A549 (cell line): ENCODE results near the gene DMBT1. TPM values are rescaled to one million over a fixed set of nuclear protein-coding genes. Genes with fewer than 3 reads are reported as not detected.

Experiments
- ATAC-seq, 2 experiments: fragments of 200-7000 bp in 1 of 2; fragments of >200 bp in 1 of 2; cut with Nextera tagmentation in 1 of 2; cut with Tn5 transposase in 1 of 2; 3 replicates each; pipeline versions ENCODE4 v1.8.0 to v1.9.1; 2018 to 2020; ENCODE audit warnings: mild to moderate bottlenecking in 1 of 2, moderate library complexity in 1 of 2
- CTCF ChIA-PET: fragments of 300-600 bp; sonication (Branson Sonifier 250); formaldehyde crosslinking; extraction: SDS; loops from one replicate; lab custom pipeline; 2021; ENCODE audit warnings: antibody characterized with exemption, inconsistent platforms; lab: Yijun Ruan, JAX
- POLR2A ChIA-PET: fragments of 350-600 bp; formaldehyde crosslinking; extraction: SDS; loops from one replicate; lab custom pipeline; 2021; ENCODE audit warnings: antibody characterized with exemption, inconsistent platforms; lab: Yijun Ruan, JAX
- DNase-seq, 2 experiments: peaks; one replicate each; pipeline versions ENCODE4 v3.0.0 to v3.0.0-alpha.2; 2011 to 2016; ENCODE audit warnings: low read depth in 1 of 2, low spot score in 1 of 2
- FAIRE-seq: peaks from 2 replicates; lab custom pipeline; 2011; peaks lifted over from hg19 to GRCh38; lab: Jason Lieb, UNC
- H3K27ac ChIP-seq, 2 experiments: fragments of >200 bp; sonication (Bioruptor Twin); formaldehyde crosslinking; 3 replicates each; pipeline ENCODE4 v1.5.1; 2016 to 2017
- H3K4me1 ChIP-seq: fragments of >200 bp; sonication (Bioruptor Twin); formaldehyde crosslinking; 3 replicates; pipeline ENCODE4 v1.6.1; 2016
- H3K4me2 ChIP-seq: fragments of >200 bp; sonication (Bioruptor Twin); formaldehyde crosslinking; 3 replicates; pipeline ENCODE4 v1.6.1; 2016
- H3K4me3 ChIP-seq: fragments of >200 bp; sonication (Bioruptor Twin); formaldehyde crosslinking; 3 replicates; pipeline ENCODE4 v1.5.1; 2016
- H3K9me3 ChIP-seq: fragments of >200 bp; sonication (Bioruptor Twin); formaldehyde crosslinking; 3 replicates; pipeline ENCODE4 v1.6.1; 2016
- CBX2 ChIP-seq: fragments of 200-600 bp; sonication (generic); IDR thresholded peaks from 2 replicates; pipeline ENCODE4 v1.6.1; 2016; ENCODE audit warnings: low read depth, mild to moderate bottlenecking, borderline replicate concordance
- FOSL2 ChIP-seq, 2 experiments: fragments of 450-650 bp in 1 of 2; fragments of >200 bp in 1 of 2; sonication (Bioruptor Twin) in 1 of 2; formaldehyde crosslinking; IDR thresholded peaks; 2 replicates each; pipeline versions ENCODE4 v1.5.0 to v1.6.1; 2016 to 2020; ENCODE audit warnings: mild to moderate bottlenecking in 1 of 2, moderate library complexity in 1 of 2
- HEYL ChIP-seq: fragments of 250-450 bp; sonication (Bioruptor Pico); IDR thresholded peaks from 2 replicates; pipeline ENCODE4 v1.8.0; 2021; ENCODE audit warnings: mild to moderate bottlenecking, moderate library complexity
- HOXA7 ChIP-seq: fragments of 250-450 bp; sonication (Bioruptor Pico); IDR thresholded peaks from 2 replicates; pipeline ENCODE4 v1.5.0; 2020; ENCODE audit warnings: mild to moderate bottlenecking, moderate library complexity
- HOXB5 ChIP-seq: fragments of 250-450 bp; sonication (Bioruptor Pico); IDR thresholded peaks from 2 replicates; pipeline ENCODE4 v1.5.0; 2020; ENCODE audit warnings: mild to moderate bottlenecking, moderate library complexity
- NFE2L2 ChIP-seq: fragments of 150-350 bp; conservative IDR thresholded peaks from 2 replicates; pipeline ENCODE4 v1.6.1; 2014; ENCODE audit warnings: low read length
- NPAS2 ChIP-seq: fragments of 250-450 bp; sonication (Bioruptor Pico); IDR thresholded peaks from 2 replicates; pipeline ENCODE4 v1.8.0; 2022; ENCODE audit warnings: mild to moderate bottlenecking, moderate library complexity, borderline replicate concordance
- RCOR1 ChIP-seq: fragments of 150-350 bp; IDR thresholded peaks from 2 replicates; pipeline ENCODE4 v1.6.1; 2014; ENCODE audit warnings: antibody characterized with exemption, low read length, low read depth
- RNF2 ChIP-seq: fragments of 200-600 bp; sonication (generic); IDR thresholded peaks from 2 replicates; pipeline ENCODE4 v1.6.1; 2016; ENCODE audit warnings: low read depth, mild to moderate bottlenecking, antibody characterized with exemption, moderate library complexity, borderline replicate concordance
- TP53 ChIP-seq: fragments of 250-450 bp; sonication (Bioruptor Pico); IDR thresholded peaks from 2 replicates; pipeline ENCODE4 v1.5.0; 2021; ENCODE audit warnings: mild to moderate bottlenecking, moderate library complexity
- WGBS: methylation state at CpG from one replicate; pipeline ENCODE4 v1.1.6; 2017; ENCODE audit errors: missing lambda C conversion rate; 5-methylcytosine and 5-hydroxymethylcytosine counted together
- polyA plus RNA-seq, 4 experiments: library from polyadenylated mRNA; depleted of rRNA in 3 of 4; stranded (reverse); fragments of >200 nt; fragmentation: RNase III in 1 of 4; extraction: RNeasy Plus Mini Kit Qiagen cat#74134 plus additional on column Dnase treatment in 1 of 4; gene quantifications; 2 replicates in 3 of 4; 3 replicates in 1 of 4; pipeline ENCODE4 v1.2.3, GENCODE V29; 2011 to 2017
- TF ChIP-seq, protein P1 (sequence below): fragments of 200-600 bp; sonication (generic); IDR thresholded peaks from 2 replicates; pipeline ENCODE4 v1.6.1; 2016; ENCODE audit warnings: antibody characterized with exemption, mild to moderate bottlenecking, moderate library complexity
- TF ChIP-seq, protein P2 (sequence below): fragments of >200 bp; sonication (Bioruptor Twin); formaldehyde crosslinking; IDR thresholded peaks from 2 replicates; pipeline ENCODE4 v1.6.1; 2016
- TF ChIP-seq, protein P3 (sequence below): fragments of >200 bp; sonication (Bioruptor Twin); formaldehyde crosslinking; IDR thresholded peaks from 3 replicates; pipeline ENCODE4 v1.5.1; 2016

Gene DMBT1
- polyA plus RNA-seq, 2 of the 4 experiments (the other 2 are of a cell fraction): 0.01 to 0.03 TPM

DNA sequence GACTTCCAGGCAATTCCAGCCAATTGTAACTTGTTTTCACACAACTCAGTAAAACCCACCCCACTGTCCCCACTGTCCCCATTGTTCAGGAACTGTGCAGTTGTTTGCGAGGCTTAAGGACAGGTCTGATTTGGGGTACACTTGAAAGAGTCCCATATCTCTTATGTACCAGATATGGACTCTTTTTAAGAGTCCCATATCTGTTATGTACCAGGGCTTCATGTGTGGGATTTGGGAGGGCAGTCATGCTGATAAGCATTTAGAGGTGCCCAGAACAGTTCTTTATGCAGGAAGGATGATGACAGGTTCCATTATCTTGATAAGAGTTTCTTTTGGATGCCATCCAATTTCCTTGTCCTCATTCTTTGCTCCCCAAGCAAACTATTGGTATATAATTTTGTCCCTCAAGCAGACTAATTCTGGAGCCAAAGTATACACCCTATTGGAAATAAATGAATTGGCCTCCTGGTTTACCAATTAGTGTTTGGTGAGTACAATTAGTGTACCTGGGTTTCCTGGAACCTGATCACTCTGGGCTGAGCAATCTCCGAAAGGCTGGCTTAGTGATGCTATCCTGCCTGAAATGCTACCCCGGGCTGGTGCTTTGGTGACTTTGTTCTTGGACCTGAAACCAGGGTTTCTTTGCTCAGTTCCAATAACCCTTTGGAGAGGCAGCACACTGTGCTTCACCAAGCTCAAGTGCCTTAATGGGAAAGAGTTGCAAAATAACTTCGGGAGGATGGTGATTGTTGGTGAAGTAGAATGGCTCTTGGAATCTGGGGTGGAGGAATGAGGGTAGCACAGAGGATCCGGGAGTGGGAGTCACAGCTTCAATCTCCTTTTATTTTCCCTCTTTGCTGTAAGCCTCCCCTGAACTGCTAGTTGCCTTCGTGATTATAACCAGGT is 6.2 kb upstream of the DMBT1 start:
- H3K4me3 ChIP-seq: no peak overlapping the region
- H3K4me2 ChIP-seq: no peak overlapping the region
- H3K27ac ChIP-seq: no peak overlapping the region
- WGBS: 47% methylated on average over 6 of the region's 6 CpGs
- ChIA-PET CTCF (interaction anchor here (4.4 kb wide), 1 partner anchor 12 kb away, joined by 32 read pairs; no protein-coding TSS in a partner anchor), POLR2A (no interaction called here)
- ATAC-seq: no peak
- no peaks in the 10 kb centered on the region for H3K9me3 ChIP-seq
- no peaks in the 10 kb centered on the region for H3K4me1 ChIP-seq
- TF ChIP-seq, protein P1, sequence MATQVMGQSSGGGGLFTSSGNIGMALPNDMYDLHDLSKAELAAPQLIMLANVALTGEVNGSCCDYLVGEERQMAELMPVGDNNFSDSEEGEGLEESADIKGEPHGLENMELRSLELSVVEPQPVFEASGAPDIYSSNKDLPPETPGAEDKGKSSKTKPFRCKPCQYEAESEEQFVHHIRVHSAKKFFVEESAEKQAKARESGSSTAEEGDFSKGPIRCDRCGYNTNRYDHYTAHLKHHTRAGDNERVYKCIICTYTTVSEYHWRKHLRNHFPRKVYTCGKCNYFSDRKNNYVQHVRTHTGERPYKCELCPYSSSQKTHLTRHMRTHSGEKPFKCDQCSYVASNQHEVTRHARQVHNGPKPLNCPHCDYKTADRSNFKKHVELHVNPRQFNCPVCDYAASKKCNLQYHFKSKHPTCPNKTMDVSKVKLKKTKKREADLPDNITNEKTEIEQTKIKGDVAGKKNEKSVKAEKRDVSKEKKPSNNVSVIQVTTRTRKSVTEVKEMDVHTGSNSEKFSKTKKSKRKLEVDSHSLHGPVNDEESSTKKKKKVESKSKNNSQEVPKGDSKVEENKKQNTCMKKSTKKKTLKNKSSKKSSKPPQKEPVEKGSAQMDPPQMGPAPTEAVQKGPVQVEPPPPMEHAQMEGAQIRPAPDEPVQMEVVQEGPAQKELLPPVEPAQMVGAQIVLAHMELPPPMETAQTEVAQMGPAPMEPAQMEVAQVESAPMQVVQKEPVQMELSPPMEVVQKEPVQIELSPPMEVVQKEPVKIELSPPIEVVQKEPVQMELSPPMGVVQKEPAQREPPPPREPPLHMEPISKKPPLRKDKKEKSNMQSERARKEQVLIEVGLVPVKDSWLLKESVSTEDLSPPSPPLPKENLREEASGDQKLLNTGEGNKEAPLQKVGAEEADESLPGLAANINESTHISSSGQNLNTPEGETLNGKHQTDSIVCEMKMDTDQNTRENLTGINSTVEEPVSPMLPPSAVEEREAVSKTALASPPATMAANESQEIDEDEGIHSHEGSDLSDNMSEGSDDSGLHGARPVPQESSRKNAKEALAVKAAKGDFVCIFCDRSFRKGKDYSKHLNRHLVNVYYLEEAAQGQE: no peak
- no peak for TF ChIP-seq TP53 (CRISPR knock-in tag)
- TF ChIP-seq CBX2: no peak
- TF ChIP-seq NFE2L2: no peak
- no peak for TF ChIP-seq HOXB5 (CRISPR knock-in tag)
- no peak for TF ChIP-seq HOXA7 (CRISPR knock-in tag)
- no peak for TF ChIP-seq NPAS2 (CRISPR knock-in tag)
- TF ChIP-seq RCOR1: no peak
- TF ChIP-seq, protein P2, sequence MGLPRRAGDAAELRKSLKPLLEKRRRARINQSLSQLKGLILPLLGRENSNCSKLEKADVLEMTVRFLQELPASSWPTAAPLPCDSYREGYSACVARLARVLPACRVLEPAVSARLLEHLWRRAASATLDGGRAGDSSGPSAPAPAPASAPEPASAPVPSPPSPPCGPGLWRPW: no peak
- TF ChIP-seq, all 56 proteins: peak for 0
- DNase-seq (no peak), FAIRE-seq (no peak)

DNA sequence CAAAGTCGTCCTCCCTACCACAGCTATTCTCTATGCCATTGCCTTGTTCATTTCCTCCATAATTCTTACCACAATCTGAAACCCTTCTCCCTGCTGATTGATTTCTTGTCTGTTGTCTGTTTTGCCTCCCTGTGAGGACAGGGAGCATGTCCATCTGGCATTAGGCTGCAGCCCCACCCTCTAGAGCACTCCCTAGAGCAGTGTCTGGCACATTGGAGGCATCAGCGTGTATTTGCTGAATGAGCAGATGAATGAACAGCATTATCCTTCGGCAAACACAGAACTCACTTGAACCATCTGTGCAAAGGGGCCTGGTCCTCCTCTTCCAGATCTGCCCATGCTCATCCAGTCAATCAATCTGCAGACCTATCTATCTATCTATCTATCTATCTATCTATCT is 5.1 kb upstream of the DMBT1 start:
- FAIRE-seq (no peak), ATAC-seq (no peak), DNase-seq (no peak)
- 65% methylated on average over 3 of the region's 3 CpGs for WGBS
- Histone ChIP-seq H3K4me2 (no peak overlapping the region), H3K9me3 (no peaks in the 10 kb centered on the region), H3K4me3 (no peak overlapping the region), H3K27ac (no peak overlapping the region)
- POLR2A ChIA-PET: interaction anchor here (0.7 kb wide), 1 partner anchor 84 kb away, joined by 3 read pairs; no protein-coding TSS in a partner anchor
- no peak for TF ChIP-seq HEYL
- TF ChIP-seq, protein P3, sequence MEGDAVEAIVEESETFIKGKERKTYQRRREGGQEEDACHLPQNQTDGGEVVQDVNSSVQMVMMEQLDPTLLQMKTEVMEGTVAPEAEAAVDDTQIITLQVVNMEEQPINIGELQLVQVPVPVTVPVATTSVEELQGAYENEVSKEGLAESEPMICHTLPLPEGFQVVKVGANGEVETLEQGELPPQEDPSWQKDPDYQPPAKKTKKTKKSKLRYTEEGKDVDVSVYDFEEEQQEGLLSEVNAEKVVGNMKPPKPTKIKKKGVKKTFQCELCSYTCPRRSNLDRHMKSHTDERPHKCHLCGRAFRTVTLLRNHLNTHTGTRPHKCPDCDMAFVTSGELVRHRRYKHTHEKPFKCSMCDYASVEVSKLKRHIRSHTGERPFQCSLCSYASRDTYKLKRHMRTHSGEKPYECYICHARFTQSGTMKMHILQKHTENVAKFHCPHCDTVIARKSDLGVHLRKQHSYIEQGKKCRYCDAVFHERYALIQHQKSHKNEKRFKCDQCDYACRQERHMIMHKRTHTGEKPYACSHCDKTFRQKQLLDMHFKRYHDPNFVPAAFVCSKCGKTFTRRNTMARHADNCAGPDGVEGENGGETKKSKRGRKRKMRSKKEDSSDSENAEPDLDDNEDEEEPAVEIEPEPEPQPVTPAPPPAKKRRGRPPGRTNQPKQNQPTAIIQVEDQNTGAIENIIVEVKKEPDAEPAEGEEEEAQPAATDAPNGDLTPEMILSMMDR: no peak
- TF ChIP-seq, all 56 proteins: peak for 0
- CTCF ChIA-PET: interaction anchor here (4.4 kb wide), 1 partner anchor 11 kb away, joined by 32 read pairs; no protein-coding TSS in a partner anchor
- no peaks in the 10 kb centered on the region for H3K4me1 ChIP-seq

DNA sequence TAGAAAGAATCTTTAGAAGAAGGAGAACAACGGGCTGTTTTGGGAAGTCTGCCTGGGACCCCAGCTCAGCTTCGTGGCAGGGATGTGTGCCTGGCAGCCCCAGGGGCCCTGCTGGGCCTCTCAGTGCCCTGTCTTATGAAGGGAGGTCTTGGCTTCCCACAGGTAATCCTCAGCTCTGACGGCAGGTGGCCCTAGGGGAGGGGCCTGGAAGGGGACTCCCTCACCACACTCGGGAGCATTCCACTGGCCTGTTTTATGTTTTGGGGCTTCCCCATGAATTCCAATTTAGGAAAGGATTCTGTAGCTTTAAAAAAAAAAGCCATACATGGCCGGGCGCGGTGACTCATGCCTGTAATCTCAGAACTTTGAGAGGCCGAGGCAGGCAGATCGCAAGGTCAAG is 3.0 kb upstream of the DMBT1 start:
- ChIA-PET POLR2A (no interaction called here), CTCF (interaction anchor here (0.6 to 4.4 kb wide), 3 partner anchors 9 to 215 kb away, joined by 3 to 32 read pairs (median 4); no protein-coding TSS in a partner anchor)

More for the DNA sequence above, 3.0 kb upstream of the DMBT1 start:
- Histone ChIP-seq H3K4me2 (no peak overlapping the region), H3K4me1 (peaks cover 6% of the 10 kb centered on the region; the same call in 1 of the 3 replicates), H3K9me3 (no peaks in the 10 kb centered on the region), H3K27ac (no peak overlapping the region), H3K4me3 (no peak overlapping the region)
- peak in 1 of 2 experiments; percentile 27 for DNase-seq
- 6% methylated on average over 7 of the region's 9 CpGs for WGBS
- FAIRE-seq: no peak
- ATAC-seq: peak in 1 of 2 experiments; percentile 46; a peak in 2 of 6 replicates
- no peak for TF ChIP-seq FOSL2 (IDR thresholded peaks at IDR 0.05)
- TF ChIP-seq FOSL2 (CRISPR knock-in tag; IDR thresholded peaks at IDR 0.05): peak; percentile 26; the same call in 1 of the 2 replicates
- no peak for TF ChIP-seq RNF2
